ENCODE measurements around the gene EIF4E2. TPM values are rescaled to one million over a fixed set of nuclear protein-coding genes. Genes with fewer than 3 reads are reported as not detected.

EIF4E2 gene
- total RNA-seq, 2 donors from 2014 or later, result 12.2 to 17.4 TPM

- intact Hi-C loops (cut with DNase I), result no loop called here
- ATAC-seq (no peak), DNase-seq (no peak)
- H3K4me3 ChIP-seq, result no peak overlapping the region
- peaks cover 38% of the 10 kb centered on the region for H3K4me1 ChIP-seq
- no peaks in the 10 kb centered on the region for H3K27me3 ChIP-seq
- H3K9me3 ChIP-seq, result no peaks in the 10 kb centered on the region
- 67 to 88% methylated on average over 2 of the region's 2 CpGs for WGBS, 2 donors
- H3K36me3 ChIP-seq (replicated peaks in 1 of 2; ENCODE audit: insufficient read depth in 1 of 2, low read depth in 2 of 2), result peaks cover 0 to 3% of the 10 kb centered on the region in 2 donors
- no peak overlapping the region for H3K27ac ChIP-seq
- TF ChIP-seq CTCF (IDR thresholded peaks at IDR 0.05), result no peak
- no peak for TF ChIP-seq POLR2A (IDR thresholded peaks at IDR 0.05)
Measured at GRCh38 chr2:232576995-232577394, 26.5 kb downstream of the EIF4E2 start.

- peaks cover 0 to 3% of the 10 kb centered on the region in 2 donors for H3K36me3 ChIP-seq (replicated peaks in 1 of 2; ENCODE audit: insufficient read depth in 1 of 2, low read depth in 2 of 2)
- intact Hi-C loops (cut with DNase I), result no loop called here
- peaks cover 31% of the 10 kb centered on the region for H3K4me1 ChIP-seq
- no peak overlapping the region for H3K4me3 ChIP-seq
- ATAC-seq (no peak), DNase-seq (no peak)
- H3K27ac ChIP-seq, result no peak overlapping the region
- WGBS, 2 donors, result 80 to 84% methylated on average over 2 of the region's 2 CpGs
- TF ChIP-seq CTCF (IDR thresholded peaks at IDR 0.05) (no peak), POLR2A (IDR thresholded peaks at IDR 0.05) (no peak)
- H3K9me3 ChIP-seq, result no peaks in the 10 kb centered on the region
- H3K27me3 ChIP-seq, result no peaks in the 10 kb centered on the region
Measured at GRCh38 chr2:232577841-232578240, 27.4 kb downstream of the EIF4E2 start.

GRCh38 chr2:232578626-232579025 is 28.1 kb downstream of the EIF4E2 start:
- intact Hi-C loops (cut with DNase I), result no loop called here
- peaks cover 30% of the 10 kb centered on the region for H3K4me1 ChIP-seq
- TF ChIP-seq POLR2A (IDR thresholded peaks at IDR 0.05), result no peak
- ATAC-seq (no peak), DNase-seq (no peak)
- WGBS, 2 donors, result 69 to 70% methylated on average over 2 of the region's 2 CpGs
- H3K27me3 ChIP-seq, result no peaks in the 10 kb centered on the region
- H3K4me3 ChIP-seq, result no peak overlapping the region
- no peaks in the 10 kb centered on the region for H3K9me3 ChIP-seq
- peaks cover 0 to 3% of the 10 kb centered on the region in 2 donors for H3K36me3 ChIP-seq (replicated peaks in 1 of 2; ENCODE audit: insufficient read depth in 1 of 2, low read depth in 2 of 2)
- H3K27ac ChIP-seq, result no peak overlapping the region

- no peak for TF ChIP-seq CTCF (IDR thresholded peaks at IDR 0.05)
- TF ChIP-seq POLR2A (IDR thresholded peaks at IDR 0.05), result no peak
- Histone ChIP-seq H3K4me3 (no peak overlapping the region), H3K4me1 (peaks cover 26% of the 10 kb centered on the region), H3K9me3 (no peaks in the 10 kb centered on the region), H3K27me3 (no peaks in the 10 kb centered on the region), H3K27ac (peak overlapping the region in 2 of 4 donors; percentile 44 to 66), H3K36me3 (replicated peaks in 1 of 2; ENCODE audit: insufficient read depth in 1 of 2, low read depth in 2 of 2) (peaks cover 0 to 3% of the 10 kb centered on the region in 2 donors)
- intact Hi-C loops (cut with DNase I), result no loop called here
- no peak for DNase-seq
- WGBS, 2 donors, result 39 to 55% methylated on average over 6 of the region's 6 CpGs
- ATAC-seq, result no peak
Measured at GRCh38 chr2:232580648-232580981, 30.1 kb downstream of the EIF4E2 start.

- intact Hi-C loops (cut with DNase I), result no loop called here
- TF ChIP-seq POLR2A (IDR thresholded peaks at IDR 0.05), result no peak
- TF ChIP-seq CTCF (IDR thresholded peaks at IDR 0.05), result no peak
- Histone ChIP-seq H3K4me3 (no peak overlapping the region), H3K4me1 (peaks cover 26% of the 10 kb centered on the region), H3K9me3 (no peaks in the 10 kb centered on the region), H3K27ac (no peak overlapping the region), H3K27me3 (no peaks in the 10 kb centered on the region), H3K36me3 (replicated peaks in 1 of 2; ENCODE audit: insufficient read depth in 1 of 2, low read depth in 2 of 2) (peaks cover 0 to 3% of the 10 kb centered on the region in 2 donors)
- DNase-seq, result no peak
- no peak for ATAC-seq
Measured at GRCh38 chr2:232581725-232582124, 31.2 kb downstream of the EIF4E2 start.
